Ramos (cell line): ENCODE data around the gene ANAPC1.
"Not testable (repeated sequence)": the region's sequence is repeated elsewhere in the genome, so short reads cannot be mapped to it uniquely, and the experiment has no call there.

Source experiments
- in situ Hi-C: fragments of 300-500 bp; cut with MboI; formaldehyde crosslinking; loops from one replicate; pipeline ENCODE4 v1.14.3; 2022; ENCODE audit warnings: low sequenced_read_pairs; ENCODE audit not compliant: unreplicated experiment

Gene ANAPC1

GRCh38 chr2:111741517-111741916 is 142.5 kb downstream of the ANAPC1 start:
- in situ Hi-C loops: not testable (repeated sequence)

GRCh38 chr2:111735838-111736721 is 147.9 kb downstream of the ANAPC1 start:
- in situ Hi-C loops: not testable (repeated sequence)

GRCh38 chr2:111735420-111735819 is 148.6 kb downstream of the ANAPC1 start:
- in situ Hi-C loops: not testable (repeated sequence)

- in situ Hi-C loops: not testable (repeated sequence)
Observed at GRCh38 chr2:111729812-111730458, 154.1 kb downstream of the ANAPC1 start.

- in situ Hi-C loops: not testable (repeated sequence)
Observed at GRCh38 chr2:111727611-111728110, 156.3 kb downstream of the ANAPC1 start.

GRCh38 chr2:111725742-111726141 is 158.3 kb downstream of the ANAPC1 start:
- in situ Hi-C loops: not testable (repeated sequence)

GRCh38 chr2:111719610-111720009 is 164.4 kb downstream of the ANAPC1 start:
- in situ Hi-C loops: loop anchor here (25.0 kb wide), 3 partner anchors 232 to 907 kb away; no protein-coding TSS in a partner anchor
